Pons (tissue), 1 donor: ENCODE data around the gene CRYBA1.
"Not testable (repeated sequence)": the region's sequence is repeated elsewhere in the genome, so short reads cannot be mapped to it uniquely, and the experiment has no call there.

ENCODE experiments used
- DNase-seq: peaks from one replicate; pipeline ENCODE4 v3.0.0-alpha.2; 2016; ENCODE audit warnings: low spot score

Gene CRYBA1

DNA sequence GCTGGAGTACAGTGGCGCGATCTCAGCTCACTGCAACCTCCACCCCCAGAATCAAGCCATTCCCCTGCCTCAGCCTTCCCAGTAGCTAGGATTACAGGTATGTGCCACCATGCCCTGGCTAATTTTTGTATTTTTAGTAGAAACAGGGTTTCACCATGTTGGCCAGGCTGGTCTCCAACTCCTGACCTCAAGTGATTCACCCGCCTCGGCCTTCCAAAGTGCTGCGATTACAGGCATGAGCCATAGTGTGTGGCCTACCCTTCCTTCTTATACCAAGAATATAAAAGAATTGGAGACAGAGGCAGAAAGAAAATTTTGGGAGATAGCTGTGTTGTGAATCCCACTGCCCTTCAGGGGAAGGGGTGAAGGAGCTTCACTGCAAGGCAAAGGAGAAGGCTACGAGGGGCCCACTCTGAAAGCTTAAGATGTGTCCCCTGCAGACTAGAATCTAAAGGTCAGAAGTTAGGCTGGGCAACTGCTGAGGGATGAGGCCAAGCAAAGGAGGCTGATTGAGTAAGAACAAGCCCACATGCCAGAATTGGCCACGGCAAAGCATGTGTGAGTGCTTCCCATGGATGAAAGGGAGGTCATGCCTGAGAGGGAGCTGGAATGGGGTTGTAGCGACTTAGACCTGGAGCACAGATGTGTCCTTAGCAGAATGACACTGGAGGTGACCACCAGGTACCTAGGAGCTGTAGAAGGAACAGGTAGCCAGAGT is 8.4 kb upstream of the CRYBA1 start:
- no peak for DNase-seq

DNA sequence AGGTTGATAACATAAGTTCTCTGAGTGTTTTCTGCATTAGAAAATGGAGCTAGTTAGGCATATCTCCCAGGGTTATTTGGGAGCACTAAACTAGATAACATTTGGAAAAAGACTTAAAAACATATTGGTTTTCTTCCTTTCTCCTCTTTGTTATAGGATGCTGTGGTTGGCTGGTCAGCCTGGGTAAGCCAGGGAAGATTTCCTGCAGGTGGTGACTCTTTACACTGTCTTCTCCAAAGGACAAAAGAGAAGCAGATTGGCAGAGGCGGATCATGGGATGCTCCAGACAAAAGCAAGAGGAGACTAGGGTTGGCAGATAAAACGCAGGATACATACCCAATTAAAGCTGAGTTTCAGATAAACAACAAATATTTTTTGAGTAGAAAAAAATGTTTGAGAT is 6.2 kb upstream of the CRYBA1 start:
- no peak for DNase-seq

DNA sequence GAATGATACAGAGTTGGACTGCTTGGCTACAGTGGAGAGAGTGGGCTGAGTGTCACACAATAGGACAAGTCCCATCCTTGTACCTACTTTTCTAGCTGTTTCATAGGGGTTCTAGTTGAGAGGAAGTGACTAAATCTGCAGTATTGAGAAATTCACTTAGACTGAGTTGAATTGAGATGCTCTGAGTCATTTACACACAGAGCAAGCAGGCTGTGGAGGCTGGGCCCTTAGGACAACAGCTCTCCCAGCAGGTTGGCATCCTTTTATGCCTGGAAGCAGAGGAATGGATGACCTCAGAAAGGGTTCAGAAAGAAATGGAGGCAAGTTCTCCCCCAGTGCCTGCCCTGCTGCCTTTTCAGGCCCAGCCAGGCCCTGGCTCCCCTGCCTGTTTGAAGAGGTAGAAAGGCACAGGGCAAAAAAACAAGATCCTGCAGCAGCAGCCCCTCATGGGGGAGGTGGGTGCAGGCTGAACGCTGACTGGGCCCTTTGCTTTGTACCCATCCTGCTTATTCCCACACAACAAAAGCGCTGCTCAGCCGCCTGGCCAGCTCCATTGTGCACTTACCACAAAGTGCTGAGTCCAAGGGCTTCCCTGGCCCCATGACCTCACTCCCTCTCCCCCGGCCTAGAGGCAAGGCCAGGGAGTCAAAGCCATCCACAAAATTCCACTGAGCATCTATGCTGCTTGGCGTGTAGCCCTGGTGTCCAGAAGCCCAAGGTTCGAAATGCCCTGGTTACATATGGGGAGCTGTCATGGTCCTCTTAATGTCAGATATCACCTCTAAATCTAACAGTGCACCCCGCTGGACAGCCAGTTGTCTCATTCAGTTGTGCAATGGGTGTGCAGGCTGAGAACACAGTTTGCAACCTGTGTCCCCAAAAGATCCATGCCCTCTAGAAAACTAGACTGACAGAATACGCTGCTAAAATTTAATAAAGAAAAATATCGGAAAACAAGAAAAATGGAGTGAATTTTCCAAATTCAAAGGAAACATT is 5.4 kb upstream of the CRYBA1 start:
- peak; percentile 63 for DNase-seq

DNA sequence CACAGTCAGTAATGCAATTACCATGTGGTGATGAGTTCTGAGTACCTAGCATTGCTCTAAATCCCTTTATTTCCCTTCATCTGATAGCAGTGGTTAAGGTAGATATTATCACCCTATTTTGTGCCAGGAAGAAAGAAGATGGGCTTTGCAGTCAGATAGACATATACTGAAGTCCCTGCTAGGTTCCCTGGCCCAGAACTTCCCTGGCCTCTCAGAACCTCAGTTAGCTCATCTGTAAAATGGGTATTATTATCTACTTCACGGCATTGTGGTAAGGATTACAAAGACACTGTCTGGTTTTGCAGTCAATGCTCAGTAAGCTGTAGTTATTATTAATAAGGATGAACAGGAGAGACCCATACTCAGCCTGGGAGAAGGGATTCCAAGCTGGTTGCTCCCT is 4.6 kb upstream of the CRYBA1 start:
- DNase-seq, result no peak

DNA sequence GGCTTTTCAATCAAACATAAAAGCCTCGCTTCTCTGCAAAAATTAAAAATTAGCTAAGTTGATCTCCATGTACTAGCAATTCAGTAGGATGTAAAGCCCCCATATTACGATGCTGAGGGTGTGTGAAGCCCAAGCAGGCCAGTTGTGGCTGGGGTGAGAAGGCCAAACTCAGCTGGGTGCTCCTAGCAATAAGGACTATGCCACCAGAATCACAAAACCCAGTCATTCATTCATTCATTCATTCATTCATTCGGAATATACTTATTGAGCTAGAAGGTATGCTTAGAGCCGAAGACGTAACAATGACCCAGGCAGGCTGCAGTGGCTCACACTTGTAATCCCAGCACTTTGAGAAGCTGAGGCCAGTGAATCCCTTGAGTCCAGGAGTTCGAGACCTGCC is 3.9 kb upstream of the CRYBA1 start:
- DNase-seq, result no peak

DNA sequence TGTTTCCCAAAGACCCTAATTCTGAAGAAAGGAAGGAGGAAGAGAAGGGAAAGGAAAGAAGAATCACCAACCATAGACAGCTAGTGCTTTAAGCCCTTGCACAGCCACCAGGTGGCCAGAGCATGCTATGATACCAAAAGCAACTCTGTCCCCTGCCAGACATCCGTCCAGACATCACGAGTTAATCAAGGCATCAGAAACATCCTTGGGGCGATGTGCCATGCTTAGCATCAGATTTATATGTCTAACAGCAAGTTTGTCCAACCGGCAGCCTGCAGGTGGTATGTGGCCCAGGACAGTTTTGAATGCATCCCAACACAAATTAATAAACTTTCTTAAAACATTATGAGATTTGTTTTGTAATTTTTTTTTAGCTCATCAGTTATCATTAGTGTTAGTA is 2.9 kb upstream of the CRYBA1 start:
- DNase-seq, result no peak

DNA sequence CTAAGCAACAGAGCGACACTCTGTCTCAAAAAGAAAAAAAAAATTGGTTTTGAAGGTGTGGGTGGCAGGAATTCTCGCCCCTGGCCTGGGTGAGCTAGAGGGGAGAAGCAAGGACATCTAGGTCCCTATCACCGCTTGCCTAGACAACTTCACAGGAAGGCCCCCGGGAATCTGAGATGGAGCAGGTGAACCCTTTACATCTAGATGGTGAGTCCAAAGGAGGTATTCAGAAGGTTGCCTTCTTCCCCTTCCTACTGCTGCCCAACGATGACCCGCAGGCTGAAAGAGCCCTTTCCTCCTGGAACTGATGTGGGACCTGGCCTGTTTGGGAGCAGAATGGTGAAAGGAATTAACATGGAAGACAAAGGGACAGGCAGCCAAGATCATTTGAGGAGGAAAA is 1.3 kb upstream of the CRYBA1 start:
- no peak for DNase-seq

DNA sequence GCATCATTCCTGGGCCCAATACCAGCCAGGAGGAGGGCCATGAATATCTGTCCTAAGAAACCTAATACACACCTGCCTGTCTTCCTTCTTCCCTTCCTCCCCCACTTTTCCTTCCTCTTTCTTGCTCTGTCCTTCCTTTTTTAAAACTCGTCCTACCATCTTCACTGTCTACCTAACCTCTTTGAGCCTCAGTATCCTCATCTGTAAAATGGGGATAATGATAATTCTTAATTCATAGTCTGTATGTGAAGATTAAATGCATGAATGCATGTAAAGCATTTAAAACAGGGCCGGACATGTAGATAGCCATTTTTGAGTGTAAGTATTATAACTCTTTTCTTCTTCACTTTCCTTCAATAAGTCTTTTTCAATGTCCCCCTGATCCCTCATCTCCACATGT is 560 bp downstream of the CRYBA1 start:
- DNase-seq, result no peak

DNA sequence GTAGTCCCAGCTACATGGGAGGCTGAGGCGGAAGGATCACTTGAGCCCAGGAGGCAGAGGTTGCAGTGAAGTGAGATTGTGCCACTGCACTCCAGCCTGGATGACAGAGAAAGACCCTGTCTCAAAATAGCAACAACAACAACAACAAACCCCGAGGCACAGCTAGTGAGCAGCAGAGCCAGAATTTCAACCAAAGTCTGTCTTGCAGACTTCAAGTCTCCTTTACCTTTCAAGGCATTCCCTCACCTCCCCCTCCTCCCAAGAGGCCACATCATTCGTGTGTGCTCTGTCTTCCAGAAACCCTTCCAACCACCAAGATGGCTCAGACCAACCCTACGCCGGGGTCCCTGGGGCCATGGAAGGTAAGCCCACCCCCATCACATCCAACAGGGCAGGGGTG is 2.2 kb downstream of the CRYBA1 start:
- DNase-seq, result no peak

DNA sequence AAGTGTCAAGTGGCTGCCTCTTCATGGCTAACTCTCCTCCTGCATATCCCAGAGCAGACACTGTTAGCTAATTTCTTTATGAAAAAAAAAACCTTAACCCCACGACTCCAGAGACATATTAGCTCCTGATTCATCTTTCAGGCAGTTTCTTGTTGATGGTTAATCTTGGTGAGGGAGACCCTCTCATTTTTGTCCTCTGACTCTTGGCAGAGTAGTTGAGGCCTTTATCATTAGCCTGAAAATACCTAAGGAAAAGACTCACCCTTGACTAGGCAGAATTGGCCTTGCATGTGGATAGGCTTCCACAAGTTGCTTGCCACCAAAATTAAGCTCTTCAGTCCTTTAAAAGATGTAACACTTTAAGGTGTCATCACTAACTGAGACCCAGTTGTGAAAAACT is 4.0 kb downstream of the CRYBA1 start:
- no peak for DNase-seq

DNA sequence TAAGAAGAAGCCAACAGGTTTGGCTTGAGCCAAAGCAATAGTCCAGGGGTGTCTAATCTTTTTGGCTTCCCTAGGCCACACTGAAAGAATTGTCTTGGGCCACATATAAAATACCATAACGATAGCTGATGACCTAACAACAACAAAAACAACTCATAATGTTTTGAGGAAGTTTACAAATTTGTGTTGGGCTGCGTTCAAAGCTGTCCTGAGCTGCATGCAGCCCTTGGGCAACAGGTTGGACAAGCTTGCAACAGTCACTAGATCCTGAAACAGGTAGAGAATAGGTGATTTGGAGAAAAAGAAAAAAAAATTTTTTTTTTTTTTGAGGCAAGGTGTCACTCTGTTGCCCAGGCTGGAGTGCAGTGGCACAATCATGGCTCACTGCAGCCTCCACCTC is 4.5 kb downstream of the CRYBA1 start:
- no peak for DNase-seq

DNA sequence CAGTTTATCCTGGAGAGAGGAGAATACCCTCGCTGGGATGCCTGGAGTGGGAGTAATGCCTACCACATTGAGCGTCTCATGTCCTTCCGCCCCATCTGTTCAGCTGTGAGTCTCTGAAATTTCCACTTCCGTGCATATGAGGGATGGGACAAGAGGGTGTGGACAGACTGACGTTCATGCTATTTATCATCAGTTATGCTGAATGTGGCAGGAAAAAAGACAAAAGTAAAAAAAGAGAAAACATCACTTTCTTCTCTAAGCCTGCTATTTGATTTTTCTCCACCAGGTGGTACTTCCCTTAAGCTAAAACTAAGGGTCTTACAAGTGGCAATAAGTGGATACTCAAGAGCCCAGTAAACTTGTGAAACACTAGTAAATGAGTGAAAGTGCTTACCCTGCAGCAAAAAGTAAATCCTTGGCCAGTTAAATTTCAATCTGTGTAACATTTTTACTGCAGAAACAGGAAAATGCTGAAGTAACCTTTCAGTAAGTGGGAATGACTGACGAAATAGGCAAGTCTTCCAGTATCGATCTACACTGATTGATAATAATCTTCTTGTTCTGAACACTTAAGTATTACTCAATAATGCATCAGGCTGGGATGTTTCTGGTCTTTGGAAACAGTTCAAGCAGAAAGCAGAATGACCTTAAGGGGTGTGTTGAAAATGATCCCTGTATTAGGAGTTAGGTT is 5.6 kb downstream of the CRYBA1 start:
- DNase-seq, result no peak

DNA sequence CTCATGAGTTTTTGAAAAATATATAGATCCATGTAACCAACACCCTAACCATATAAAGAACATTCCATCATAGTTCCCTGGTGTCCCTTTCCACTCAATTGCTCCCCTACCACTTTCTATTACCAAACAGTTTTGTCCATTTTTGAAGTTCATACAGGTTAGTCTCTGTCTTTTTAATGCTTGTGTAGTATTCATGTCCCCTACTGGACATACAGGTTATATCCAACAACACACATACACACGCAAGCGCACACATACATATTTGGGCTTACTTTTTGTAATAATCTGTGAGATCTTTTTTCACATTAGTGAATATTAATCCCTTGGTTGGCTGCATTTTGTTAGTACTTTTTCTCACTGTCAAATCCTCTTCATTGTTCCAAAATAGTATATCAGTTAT is 6.4 kb downstream of the CRYBA1 start:
- no peak for DNase-seq

DNA sequence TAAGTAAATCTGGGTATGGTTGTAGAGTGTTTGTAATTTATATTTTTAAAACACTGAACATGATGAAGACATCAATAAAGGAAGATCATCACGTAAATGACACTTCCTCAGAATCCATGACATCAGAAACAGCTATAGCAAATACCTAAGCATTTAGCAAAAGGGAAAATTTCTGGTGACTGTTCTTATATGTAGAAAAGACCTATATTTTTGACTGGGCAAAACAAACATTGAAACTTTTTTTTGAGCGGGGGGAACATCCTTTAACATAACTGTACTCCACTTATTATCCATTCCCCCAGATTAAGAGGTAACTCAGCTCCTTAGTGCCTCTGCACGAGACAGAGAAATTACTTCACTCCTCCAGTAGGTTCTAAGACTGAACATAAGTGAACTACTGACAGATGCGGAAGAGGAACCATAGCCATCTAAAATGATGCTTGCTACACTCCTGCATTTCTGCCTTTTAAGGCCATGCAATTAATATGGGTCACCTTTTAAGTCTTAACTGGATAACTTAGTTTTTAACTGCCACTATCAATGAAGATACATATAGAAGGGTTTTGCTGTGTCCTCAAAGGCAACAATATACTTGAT is 9.4 kb downstream of the CRYBA1 start:
- no peak for DNase-seq

DNA sequence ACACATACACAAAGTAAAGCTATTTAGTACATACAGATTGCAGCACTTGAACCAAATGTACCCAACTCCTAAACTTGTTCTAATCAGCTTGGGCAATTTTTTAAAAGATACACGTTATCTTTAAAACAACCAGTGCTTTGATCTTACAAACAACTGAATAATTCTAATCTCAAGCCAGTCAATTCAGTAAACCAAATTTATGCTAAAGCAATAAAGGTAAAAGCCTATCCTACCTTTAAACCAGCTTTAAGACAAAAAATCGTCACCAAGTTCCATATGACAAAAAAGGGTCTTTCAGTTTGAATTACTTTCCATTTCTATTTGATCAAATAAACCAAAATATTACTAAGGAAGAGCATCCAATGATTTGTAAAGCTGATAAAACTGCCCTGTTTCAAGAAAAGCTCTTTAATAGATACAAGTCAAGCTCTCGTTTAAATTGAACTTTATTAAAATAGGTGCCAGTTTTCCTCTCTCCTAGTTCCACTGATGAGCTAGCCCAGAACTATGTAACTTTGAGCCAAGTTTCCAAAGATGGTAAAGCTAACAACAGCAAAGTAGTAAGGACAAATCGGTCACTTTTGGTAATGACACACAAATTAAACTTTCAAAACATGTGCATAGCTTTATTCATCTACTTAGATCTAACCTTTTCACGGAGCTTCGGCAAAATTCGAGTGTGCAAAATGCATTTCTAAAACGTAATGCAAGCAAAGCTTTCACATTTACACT is 10.2 kb downstream of the CRYBA1 start:
- no peak for DNase-seq

DNA sequence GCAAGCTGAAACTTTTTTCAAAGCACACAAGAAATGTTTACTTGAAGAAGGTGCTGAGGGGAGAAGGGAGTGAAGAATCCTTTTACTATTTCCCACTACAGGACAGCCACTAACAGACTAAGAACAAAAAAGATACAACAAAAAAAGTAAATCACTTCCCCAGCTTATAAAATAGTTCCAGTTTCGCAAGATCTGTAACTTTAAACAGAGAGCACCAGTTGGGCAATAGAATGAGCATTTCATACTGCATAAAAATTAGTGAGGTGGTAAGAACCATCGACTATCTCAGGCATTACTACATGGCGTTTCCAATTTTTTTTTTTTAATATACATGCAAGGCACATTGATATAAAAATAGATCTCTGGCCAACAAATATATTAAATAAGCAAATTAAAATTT is 11.1 kb downstream of the CRYBA1 start:
- no peak for DNase-seq

DNA sequence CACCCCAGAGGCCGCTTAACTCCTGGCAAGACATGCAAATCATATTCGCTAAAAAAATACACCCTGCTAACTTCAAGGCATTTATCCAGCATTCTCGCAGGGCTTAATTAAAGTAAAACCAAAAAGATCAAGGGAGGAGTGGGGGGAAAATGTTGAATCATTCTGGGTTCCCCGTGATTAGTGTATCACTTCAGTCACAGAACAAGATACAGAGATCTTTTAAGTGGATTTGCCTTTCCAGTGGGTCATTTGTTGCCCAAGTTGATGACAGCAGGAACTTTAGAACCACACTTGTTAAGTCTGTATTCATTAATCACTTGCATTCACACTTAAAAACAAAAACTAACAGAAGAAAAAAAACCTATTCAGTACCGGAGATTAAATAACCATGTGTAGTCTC is 17.3 kb downstream of the CRYBA1 start:
- DNase-seq, result no peak

DNA sequence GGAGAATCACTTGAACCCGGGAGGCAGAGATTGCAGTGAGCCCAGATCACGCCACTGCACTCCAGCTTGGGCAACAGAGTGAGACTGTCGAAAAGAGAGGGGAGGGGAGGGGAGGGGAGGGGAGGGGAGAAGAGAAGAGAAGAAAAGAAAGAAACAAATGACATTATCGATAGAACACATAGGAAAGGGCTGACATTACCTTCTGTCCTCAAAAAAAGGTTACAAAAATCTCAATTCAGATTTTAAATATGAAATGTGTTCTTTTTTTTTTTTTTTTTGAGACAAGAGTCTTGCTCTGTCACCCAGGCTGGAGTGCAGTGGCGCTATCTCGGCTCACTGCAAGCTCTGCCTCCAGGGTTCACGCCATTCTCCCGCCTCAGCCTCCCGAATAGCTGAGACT is 25.3 kb downstream of the CRYBA1 start:
- DNase-seq, result not testable (repeated sequence)

DNA sequence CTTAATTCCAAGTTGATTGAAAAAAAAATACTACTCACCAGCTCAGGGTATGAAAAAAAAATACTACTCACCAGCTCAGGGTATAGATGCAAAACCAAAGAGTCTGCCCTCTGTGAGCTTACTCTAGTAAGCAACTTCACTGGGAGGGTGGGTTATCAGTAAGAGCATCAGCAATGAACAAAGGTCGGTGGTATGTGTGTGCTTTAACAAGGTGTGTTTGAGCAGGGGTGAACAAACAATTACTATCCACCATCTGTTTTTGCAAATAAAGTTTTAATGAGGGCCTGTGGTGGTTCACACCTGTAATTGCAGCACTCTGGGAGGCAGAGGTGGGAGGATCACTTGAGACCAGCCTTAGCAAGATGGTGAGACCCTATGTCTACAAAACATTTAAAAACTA is 27.3 kb downstream of the CRYBA1 start:
- DNase-seq, result no peak

DNA sequence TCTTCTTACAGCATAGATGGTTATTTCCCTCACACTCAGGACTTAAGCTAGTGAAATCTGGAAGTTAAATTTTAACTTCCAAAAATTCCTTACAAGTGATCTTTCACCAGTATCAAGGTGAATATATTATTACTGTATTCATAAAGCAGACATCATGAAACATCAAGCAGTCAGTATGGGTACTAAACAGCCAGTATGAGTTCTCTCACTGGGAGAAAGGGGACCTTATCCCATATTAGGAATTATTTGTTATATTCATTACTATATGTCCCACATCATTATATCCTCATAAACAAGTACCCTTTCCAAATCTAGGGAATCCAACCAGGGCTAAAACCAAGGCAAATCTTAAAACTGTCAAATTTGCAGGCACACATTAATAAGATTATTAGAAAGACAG is 32.0 kb downstream of the CRYBA1 start:
- no peak for DNase-seq

DNA sequence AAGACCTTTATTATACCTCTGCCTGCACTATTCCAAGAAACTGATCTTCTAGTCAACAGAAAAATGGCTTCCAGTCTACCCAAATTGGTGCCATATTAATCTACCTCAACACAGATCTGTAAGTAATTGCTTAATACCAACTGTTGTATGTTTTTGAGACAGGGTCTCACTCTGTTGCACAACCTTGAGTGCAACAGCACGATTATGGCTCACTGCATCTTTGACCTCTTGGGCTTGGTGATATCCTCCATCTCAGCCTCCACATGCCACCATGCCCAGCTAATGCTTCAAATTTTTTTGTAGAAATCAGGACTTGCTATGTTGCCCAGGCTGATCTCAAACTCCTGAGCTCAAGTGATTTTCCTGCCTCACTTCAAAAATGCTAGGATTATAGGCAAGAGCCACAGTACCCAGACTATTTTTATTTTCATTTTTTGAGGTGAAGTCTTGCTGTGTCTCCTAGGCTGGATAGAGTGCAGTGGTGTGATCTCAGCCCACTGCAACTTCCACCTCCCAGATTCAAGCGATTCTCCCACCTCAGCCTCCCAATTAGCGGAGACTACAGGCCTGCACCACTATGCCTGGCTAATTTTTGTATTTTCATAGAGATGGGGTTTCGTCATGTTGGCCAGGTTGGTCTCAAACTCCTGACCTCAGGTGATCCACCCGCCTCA is 32.9 kb downstream of the CRYBA1 start:
- DNase-seq, result no peak
